ENCODE measurements around the gene ANTXR1. TPM values are rescaled to one million over a fixed set of nuclear protein-coding genes. Genes with fewer than 3 reads are reported as not detected.

The ANTXR1 gene
- total and polyA plus RNA-seq, 2 donors (not counting 3 experiments of a cell fraction or from before 2014, with no cell fraction given): 4.2 to 17.3 TPM

DNA sequence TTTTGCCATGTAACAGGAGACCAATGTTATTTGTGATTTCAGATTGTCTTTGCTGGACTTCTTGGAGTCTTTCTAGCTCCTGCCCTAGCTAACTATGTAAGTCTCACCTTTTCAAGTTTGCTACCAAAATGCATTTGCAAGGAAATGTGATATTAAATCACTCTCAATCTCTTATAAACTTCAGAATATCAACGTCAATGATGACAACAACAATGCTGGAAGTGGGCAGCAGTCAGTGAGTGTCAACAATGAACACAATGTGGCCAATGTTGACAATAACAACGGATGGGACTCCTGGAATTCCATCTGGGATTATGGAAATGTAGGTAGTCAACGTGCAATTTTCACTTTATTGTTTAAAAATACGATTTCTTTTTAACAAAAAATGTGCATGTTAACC, 35.5 kb upstream of the ANTXR1 start:
- CTCF ChIA-PET: no interaction called here

More for the DNA sequence above, 35.5 kb upstream of the ANTXR1 start:
- Histone ChIP-seq H2AFZ (ENCODE audit: low read depth, low read length) (no peak overlapping the region), H3K27ac (ENCODE audit: insufficient read depth, low read depth, low read length) (no peak overlapping the region), H3K27me3 (ENCODE audit: control insufficient read depth in 2 of 2, insufficient read depth in 2 of 2, low read length in 2 of 2) (peaks cover 21 to 24% of the 10 kb centered on the region in 2 experiments), H4K20me1 (replicated peaks; ENCODE audit: control insufficient read depth, extremely low read depth, insufficient read depth, low read length) (no peaks in the 10 kb centered on the region), H3K79me2 (ENCODE audit: control insufficient read depth, insufficient read depth, low read length) (no peaks in the 10 kb centered on the region), H3K9me1 (replicated peaks; ENCODE audit: control insufficient read depth, extremely low read depth, insufficient read depth, low read length) (no peaks in the 10 kb centered on the region), H3K36me3 (ENCODE audit: control insufficient read depth in 2 of 2, extremely low read depth in 1 of 2, insufficient read depth in 2 of 2, low read length in 2 of 2) (no peaks in the 10 kb centered on the region), H3K4me3 (replicated peaks in 1 of 3; ENCODE audit: insufficient read depth in 1 of 3, low read depth in 1 of 3, low read length in 3 of 3) (no peak overlapping the region), H3K4me2 (ENCODE audit: insufficient read depth, low read length) (no peak overlapping the region), H3K4me1 (ENCODE audit: control insufficient read depth, extremely low read depth, insufficient read depth, low read length) (no peaks in the 10 kb centered on the region), H3K9ac (replicated peaks; ENCODE audit: extremely low read depth, insufficient read depth, low read length) (no peak overlapping the region), H3K9me3 (replicated peaks; ENCODE audit: control insufficient read depth, insufficient read depth, low read length) (no peaks in the 10 kb centered on the region)
- dilution Hi-C loops (cut with MboI; ENCODE audit: extremely low pct_ligation_motif_present, low sequenced_read_pairs): no loop called here
- no peak for FAIRE-seq
- POLR2A ChIA-PET: no interaction called here
- no TSS peak for BruUV-seq (replicated peaks)
- intact Hi-C loops (cut with micrococcal nuclease): no loop called here
- no peak for TF ChIP-seq MYC (IDR thresholded peaks at IDR 0.05; ENCODE audit: low read depth, low read length)
- no peak for TF ChIP-seq GATA2 (IDR thresholded peaks at IDR 0.05; ENCODE audit: insufficient read depth, insufficient read length, low read depth, low read length)
- TF ChIP-seq, protein P1, sequence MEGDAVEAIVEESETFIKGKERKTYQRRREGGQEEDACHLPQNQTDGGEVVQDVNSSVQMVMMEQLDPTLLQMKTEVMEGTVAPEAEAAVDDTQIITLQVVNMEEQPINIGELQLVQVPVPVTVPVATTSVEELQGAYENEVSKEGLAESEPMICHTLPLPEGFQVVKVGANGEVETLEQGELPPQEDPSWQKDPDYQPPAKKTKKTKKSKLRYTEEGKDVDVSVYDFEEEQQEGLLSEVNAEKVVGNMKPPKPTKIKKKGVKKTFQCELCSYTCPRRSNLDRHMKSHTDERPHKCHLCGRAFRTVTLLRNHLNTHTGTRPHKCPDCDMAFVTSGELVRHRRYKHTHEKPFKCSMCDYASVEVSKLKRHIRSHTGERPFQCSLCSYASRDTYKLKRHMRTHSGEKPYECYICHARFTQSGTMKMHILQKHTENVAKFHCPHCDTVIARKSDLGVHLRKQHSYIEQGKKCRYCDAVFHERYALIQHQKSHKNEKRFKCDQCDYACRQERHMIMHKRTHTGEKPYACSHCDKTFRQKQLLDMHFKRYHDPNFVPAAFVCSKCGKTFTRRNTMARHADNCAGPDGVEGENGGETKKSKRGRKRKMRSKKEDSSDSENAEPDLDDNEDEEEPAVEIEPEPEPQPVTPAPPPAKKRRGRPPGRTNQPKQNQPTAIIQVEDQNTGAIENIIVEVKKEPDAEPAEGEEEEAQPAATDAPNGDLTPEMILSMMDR (IDR thresholded peaks at IDR 0.05; ENCODE audit: extremely low read depth in 1 of 2, insufficient read depth in 1 of 2, low read depth in 1 of 2, low read length in 2 of 2): no peak
- no peak for TF ChIP-seq FOS (IDR thresholded peaks at IDR 0.05; ENCODE audit: borderline replicate concordance, insufficient read depth, low read length)
- no peak for TF ChIP-seq EZH2 (IDR thresholded peaks at IDR 0.05; ENCODE audit: borderline replicate concordance, low read depth, low read length, severe bottlenecking)
- TF ChIP-seq, protein P2, sequence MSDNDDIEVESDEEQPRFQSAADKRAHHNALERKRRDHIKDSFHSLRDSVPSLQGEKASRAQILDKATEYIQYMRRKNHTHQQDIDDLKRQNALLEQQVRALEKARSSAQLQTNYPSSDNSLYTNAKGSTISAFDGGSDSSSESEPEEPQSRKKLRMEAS (IDR thresholded peaks at IDR 0.05; ENCODE audit: insufficient read depth, insufficient read length): no peak
- no peak for TF ChIP-seq JUN (IDR thresholded peaks at IDR 0.05; ENCODE audit: borderline replicate concordance, insufficient read depth, insufficient read length, low read depth)
- TF ChIP-seq POLR2A (IDR thresholded peaks at IDR 0.05; ENCODE audit: low read depth, low read length): no peak
- TF ChIP-seq POLR2AphosphoS5 (IDR thresholded peaks at IDR 0.05; ENCODE audit: insufficient read depth, low read depth, low read length): no peak
- no peak for DNase-seq (ENCODE audit: low read depth, low spot score)
